ENCODE data around the gene KRT82.

KRT82 gene

DNA sequence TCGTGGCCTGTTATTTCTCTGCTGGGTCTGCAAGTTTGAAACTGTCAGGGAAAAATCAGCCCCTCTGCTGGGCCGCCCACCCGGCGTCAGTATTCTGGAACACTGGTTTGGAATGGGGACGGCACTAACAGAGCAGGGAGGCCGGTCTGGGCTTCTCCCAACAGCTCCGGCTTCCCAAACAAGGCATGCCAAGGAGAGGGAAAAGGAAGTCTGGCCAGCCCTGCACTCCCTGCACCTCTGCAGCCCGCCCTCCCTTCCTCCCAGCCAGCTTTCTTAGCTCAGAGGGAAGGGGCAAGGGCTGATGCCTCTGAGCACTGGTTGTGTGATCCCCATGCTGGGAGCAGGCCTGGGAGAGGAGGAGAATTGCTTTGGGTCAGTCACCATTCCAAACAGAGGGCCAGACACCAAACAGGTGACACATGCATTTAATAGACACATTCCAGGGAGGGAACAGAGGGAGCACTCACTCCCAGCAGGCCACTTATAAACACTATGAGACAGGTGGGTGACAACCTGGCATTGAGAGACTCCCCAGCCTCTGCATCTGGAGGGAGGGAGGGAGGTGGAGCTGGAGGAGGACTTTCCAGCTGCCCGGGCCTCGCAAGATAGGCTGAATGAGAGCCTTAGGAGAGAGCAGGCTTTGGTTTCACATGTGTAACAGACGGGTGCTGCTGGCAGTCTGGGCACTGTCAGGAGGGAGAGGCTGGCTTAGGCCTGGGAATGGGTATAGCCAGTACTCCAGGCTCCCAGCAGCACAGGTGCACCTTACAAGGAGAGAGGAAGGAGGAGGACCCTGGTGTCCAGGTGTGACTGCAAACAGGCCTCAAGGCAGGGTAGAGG, 17.7 kb upstream of the KRT82 start:
- Histone ChIP-seq H3K27ac (ENCODE audit: poor library complexity, severe bottlenecking) (no peak overlapping the region), H3K36me3 (ENCODE audit: low read depth) (no peaks in the 10 kb centered on the region), H3K27me3 (ENCODE audit: insufficient read depth, poor library complexity, severe bottlenecking) (no peaks in the 10 kb centered on the region), H3K4me3 (ENCODE audit: severe bottlenecking) (no peak overlapping the region), H3K9me3 (ENCODE audit: severe bottlenecking) (no peaks in the 10 kb centered on the region), H3K4me1 (ENCODE audit: insufficient read depth, poor library complexity, severe bottlenecking) (peaks cover 3% of the 10 kb centered on the region)
- DNase-seq (ENCODE audit: low spot score) (no peak), ATAC-seq (ENCODE audit: low read depth) (peak; percentile 15; the same call in 1 of the 3 replicates)
- TF ChIP-seq, protein P1, sequence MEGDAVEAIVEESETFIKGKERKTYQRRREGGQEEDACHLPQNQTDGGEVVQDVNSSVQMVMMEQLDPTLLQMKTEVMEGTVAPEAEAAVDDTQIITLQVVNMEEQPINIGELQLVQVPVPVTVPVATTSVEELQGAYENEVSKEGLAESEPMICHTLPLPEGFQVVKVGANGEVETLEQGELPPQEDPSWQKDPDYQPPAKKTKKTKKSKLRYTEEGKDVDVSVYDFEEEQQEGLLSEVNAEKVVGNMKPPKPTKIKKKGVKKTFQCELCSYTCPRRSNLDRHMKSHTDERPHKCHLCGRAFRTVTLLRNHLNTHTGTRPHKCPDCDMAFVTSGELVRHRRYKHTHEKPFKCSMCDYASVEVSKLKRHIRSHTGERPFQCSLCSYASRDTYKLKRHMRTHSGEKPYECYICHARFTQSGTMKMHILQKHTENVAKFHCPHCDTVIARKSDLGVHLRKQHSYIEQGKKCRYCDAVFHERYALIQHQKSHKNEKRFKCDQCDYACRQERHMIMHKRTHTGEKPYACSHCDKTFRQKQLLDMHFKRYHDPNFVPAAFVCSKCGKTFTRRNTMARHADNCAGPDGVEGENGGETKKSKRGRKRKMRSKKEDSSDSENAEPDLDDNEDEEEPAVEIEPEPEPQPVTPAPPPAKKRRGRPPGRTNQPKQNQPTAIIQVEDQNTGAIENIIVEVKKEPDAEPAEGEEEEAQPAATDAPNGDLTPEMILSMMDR (IDR thresholded peaks at IDR 0.05; ENCODE audit: poor library complexity, severe bottlenecking): no peak

DNA sequence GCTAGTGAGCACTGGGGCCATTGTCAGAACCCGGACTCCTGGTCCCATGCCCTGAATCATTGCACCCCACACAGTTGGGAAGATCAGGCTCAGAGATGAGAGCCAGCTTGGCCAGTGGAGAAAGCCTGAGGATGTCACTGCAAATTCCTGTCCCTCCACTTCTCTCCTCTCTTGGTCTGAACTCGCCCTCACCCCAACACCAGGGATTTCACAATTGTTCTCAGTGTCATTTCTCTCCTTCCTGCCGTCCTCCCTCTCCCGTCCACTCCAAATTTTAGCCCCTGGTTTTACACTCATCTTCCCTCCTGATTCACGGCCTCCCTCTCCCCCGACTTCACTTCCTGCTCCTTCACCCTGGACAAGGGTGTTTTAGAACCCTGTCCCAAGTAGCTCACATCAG, 16.9 kb upstream of the KRT82 start:
- Histone ChIP-seq H3K27ac (ENCODE audit: poor library complexity, severe bottlenecking) (no peak overlapping the region), H3K27me3 (ENCODE audit: insufficient read depth, poor library complexity, severe bottlenecking) (no peaks in the 10 kb centered on the region), H3K9me3 (ENCODE audit: severe bottlenecking) (no peaks in the 10 kb centered on the region), H3K36me3 (ENCODE audit: low read depth) (no peaks in the 10 kb centered on the region), H3K4me3 (ENCODE audit: severe bottlenecking) (no peak overlapping the region), H3K4me1 (ENCODE audit: insufficient read depth, poor library complexity, severe bottlenecking) (peaks cover 3% of the 10 kb centered on the region)
- ATAC-seq (ENCODE audit: low read depth) (no peak), DNase-seq (ENCODE audit: low spot score) (no peak)
- TF ChIP-seq, protein P1 (IDR thresholded peaks at IDR 0.05; ENCODE audit: poor library complexity, severe bottlenecking): no peak

DNA sequence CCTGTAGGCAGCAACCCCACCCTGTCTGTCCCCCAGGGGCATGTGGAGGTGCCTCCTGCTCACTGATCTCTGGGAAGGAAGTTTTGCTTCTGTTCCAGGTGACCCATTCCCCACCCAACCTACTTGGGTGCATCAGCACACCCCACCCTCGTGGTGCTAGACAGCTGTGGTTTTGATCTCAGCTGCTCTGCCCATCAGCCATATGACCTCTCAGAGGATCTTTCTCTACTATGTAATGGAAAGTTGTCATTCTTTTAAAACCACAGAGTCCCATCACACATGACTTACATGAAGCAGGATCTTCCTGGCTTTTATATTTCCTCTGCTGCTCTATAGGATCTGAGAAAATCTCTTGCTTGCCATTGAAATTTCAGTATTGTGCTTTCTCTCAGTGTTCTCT, 13.5 kb upstream of the KRT82 start:
- H3K4me3 ChIP-seq (ENCODE audit: severe bottlenecking): no peak overlapping the region
- H3K36me3 ChIP-seq (ENCODE audit: low read depth): no peaks in the 10 kb centered on the region
- DNase-seq (ENCODE audit: low spot score) (no peak), ATAC-seq (ENCODE audit: low read depth) (no peak)
- no peak overlapping the region for H3K27ac ChIP-seq (ENCODE audit: poor library complexity, severe bottlenecking)
- H3K27me3 ChIP-seq (ENCODE audit: insufficient read depth, poor library complexity, severe bottlenecking): no peaks in the 10 kb centered on the region
- H3K9me3 ChIP-seq (ENCODE audit: severe bottlenecking): no peaks in the 10 kb centered on the region
- TF ChIP-seq, protein P1 (IDR thresholded peaks at IDR 0.05; ENCODE audit: poor library complexity, severe bottlenecking): no peak
- peaks cover 7% of the 10 kb centered on the region for H3K4me1 ChIP-seq (ENCODE audit: insufficient read depth, poor library complexity, severe bottlenecking)

DNA sequence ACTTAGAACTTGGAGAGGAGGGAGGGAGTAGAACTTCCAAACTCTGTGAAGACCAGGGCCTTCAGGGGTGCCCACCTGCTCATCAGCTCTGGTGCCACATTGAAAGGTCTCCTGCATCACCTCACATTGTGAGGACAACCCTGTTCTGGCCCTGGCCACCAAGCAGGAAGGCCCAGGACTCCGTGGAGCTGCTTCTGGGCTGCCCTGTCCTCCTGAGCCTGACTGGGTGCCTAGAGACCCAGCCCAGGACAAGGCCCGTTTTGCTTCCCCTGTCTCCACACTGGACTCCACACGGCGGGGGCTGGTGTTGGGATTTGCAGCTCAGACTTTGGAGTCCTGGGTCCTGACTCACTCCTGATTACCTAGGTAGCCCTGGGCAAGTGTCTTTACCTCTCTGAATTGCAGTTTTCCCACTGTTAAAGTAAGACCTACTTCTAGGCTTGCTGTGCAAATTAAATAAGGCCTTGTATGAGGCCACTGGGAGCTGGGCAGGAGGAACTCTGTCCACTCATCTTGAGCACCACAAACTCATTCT, 12.5 kb upstream of the KRT82 start:
- Histone ChIP-seq H3K36me3 (ENCODE audit: low read depth) (no peaks in the 10 kb centered on the region), H3K4me1 (ENCODE audit: insufficient read depth, poor library complexity, severe bottlenecking) (peaks cover 7% of the 10 kb centered on the region), H3K4me3 (ENCODE audit: severe bottlenecking) (no peak overlapping the region), H3K27ac (ENCODE audit: poor library complexity, severe bottlenecking) (no peak overlapping the region), H3K9me3 (ENCODE audit: severe bottlenecking) (no peaks in the 10 kb centered on the region), H3K27me3 (ENCODE audit: insufficient read depth, poor library complexity, severe bottlenecking) (no peaks in the 10 kb centered on the region)
- TF ChIP-seq, protein P1 (IDR thresholded peaks at IDR 0.05; ENCODE audit: poor library complexity, severe bottlenecking): no peak
- DNase-seq (ENCODE audit: low spot score): no peak
- ATAC-seq (ENCODE audit: low read depth): no peak

DNA sequence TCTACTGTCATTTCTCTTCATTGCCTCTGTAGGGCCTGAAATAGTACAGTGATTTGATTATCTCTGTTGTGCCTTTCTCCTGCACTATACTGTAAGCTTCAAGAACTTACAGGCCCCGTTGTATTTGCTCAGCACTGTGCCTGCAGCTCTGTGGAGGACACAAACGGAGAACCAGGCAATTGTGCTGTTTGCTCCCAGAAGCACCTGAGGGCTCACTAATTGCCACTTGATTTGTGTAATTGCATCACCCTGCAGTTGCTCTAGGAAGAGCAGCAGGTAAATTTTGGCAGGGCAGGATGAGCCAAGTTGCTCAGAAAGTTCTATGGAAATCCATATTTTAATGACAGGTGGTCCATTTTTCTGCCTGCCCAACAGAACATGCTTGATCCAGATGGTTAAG, 11.6 kb upstream of the KRT82 start:
- no peak overlapping the region for H3K4me3 ChIP-seq (ENCODE audit: severe bottlenecking)
- no peak overlapping the region for H3K27ac ChIP-seq (ENCODE audit: poor library complexity, severe bottlenecking)
- TF ChIP-seq, protein P1 (IDR thresholded peaks at IDR 0.05; ENCODE audit: poor library complexity, severe bottlenecking): no peak
- H3K9me3 ChIP-seq (ENCODE audit: severe bottlenecking): no peaks in the 10 kb centered on the region
- H3K36me3 ChIP-seq (ENCODE audit: low read depth): no peaks in the 10 kb centered on the region
- no peak for ATAC-seq (ENCODE audit: low read depth)
- no peaks in the 10 kb centered on the region for H3K27me3 ChIP-seq (ENCODE audit: insufficient read depth, poor library complexity, severe bottlenecking)
- H3K4me1 ChIP-seq (ENCODE audit: insufficient read depth, poor library complexity, severe bottlenecking): peaks cover 7% of the 10 kb centered on the region
- DNase-seq (ENCODE audit: low spot score): no peak

Measured in RWPE2 (cell line).